HG03354 (cell line): ENCODE measurements around the gene PIK3R1.
A peak's percentile ranks its signal among the peaks of the same experiment; 100 is the strongest.
"Not testable (repeated sequence)": the region's sequence is repeated elsewhere in the genome, so short reads cannot be mapped to it uniquely, and the experiment has no call there.

Experiments used
- ATAC-seq: cut with Tn5 transposase; IDR thresholded peaks from one replicate; pipeline ENCODE4 v1.9.1; 2021; ENCODE audit warnings: mild to moderate bottlenecking; ENCODE audit not compliant: unreplicated experiment, poor library complexity, severe bottlenecking

The PIK3R1 gene

GRCh38 chr5:68191083-68191791, 24.3 kb upstream of the PIK3R1 start:
- no peak for ATAC-seq

- ATAC-seq = no peak
Observed at GRCh38 chr5:68192679-68193060, 22.9 kb upstream of the PIK3R1 start.

DNA sequence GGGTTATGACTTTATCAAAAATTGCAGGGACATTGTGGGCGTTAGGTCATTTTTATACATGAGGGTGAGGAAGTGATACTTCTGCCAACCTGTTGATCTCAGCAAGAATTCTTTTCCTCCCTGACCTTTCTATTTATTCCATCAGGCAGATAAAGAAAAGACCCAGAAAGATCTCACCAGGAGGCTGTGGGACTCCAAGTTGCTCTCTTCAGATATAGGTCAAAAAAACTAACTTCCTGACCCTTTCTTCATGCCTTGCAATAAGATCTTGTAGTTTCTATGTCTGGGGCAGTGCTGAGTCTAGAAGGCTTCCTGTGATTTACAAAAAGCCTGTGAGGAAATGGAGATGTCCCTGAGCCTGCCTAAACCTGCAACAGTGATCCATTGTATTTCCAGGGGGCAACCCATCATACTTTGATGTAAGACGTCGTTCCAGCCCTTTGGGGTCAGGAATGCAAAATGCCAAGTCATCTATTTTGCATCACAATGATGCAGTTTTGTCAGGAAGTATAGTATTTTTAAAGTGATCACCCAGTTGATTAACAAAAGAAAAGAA, 22.0 kb upstream of the PIK3R1 start:
- no peak for ATAC-seq

- ATAC-seq = no peak
Observed at GRCh38 chr5:68194386-68194785, 21.2 kb upstream of the PIK3R1 start.

- no peak for ATAC-seq
Observed at GRCh38 chr5:68195137-68195536, 20.4 kb upstream of the PIK3R1 start.

- ATAC-seq = peak; percentile 98
Observed at GRCh38 chr5:68196876-68197275, 18.7 kb upstream of the PIK3R1 start.

DNA sequence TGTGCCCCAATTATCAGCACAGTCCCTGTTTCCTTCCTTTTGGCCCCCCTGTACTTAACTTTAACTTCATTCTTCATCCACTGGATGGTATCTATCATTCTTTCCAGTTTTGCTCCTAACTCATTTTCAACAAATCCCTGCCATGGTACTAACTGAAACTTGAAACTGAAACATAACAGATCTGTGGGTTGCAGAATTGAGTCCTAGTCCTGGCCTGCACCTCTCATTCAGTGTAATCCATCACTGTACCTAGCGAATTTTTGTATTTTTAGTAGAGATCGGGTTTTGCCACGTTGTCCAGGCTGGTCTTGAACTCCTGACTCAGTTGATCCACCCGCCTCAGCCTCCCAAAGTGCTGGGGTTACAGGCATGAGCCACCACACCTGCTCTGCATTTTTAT, 15.3 kb upstream of the PIK3R1 start:
- ATAC-seq = peak; percentile 42

GRCh38 chr5:68210654-68211053, 4.9 kb upstream of the PIK3R1 start:
- not testable (repeated sequence) for ATAC-seq

GRCh38 chr5:68214482-68215207, 911 bp upstream of the PIK3R1 start:
- ATAC-seq = no peak

GRCh38 chr5:68215898-68216244, 315 bp downstream of the PIK3R1 start:
- ATAC-seq = peak; percentile 63

DNA sequence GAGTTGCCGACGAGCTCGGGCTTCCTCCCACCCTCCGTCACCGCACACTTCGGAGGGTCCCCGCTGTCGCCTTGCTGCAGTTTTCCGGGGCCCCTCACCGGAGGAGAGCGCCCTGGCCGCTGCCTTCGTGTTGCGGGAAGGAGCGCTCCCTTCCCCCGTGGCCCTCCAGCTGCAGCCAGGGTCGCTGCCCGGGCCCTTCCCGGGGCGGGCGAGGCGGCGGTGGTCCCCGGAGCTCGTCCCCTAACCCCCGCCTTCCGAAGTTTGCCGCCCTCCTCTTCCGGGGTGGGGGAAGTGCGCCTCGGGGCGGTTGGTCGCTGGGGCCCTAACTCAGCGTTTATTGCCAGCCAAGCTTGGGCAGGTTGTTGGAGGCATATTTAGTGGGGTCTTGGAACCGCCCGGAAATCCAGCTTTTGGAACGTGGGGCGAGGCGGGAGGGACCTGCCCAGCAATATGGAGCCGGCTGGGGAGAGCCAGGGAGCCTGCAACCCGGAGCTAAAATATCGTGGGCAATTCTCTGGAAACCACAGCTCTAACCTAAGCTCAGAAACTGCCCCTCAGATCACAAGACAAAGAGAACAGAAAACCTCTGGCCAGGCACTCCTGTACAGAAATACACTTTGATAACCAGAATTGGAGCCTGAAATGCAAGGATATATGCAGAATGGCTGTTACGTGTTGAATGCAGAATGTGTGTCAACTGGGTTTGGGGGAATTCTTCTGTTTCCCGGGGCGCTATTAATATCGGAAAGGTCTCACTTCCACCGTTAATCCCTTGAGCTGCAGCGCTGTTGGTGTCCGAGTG, 890 bp downstream of the PIK3R1 start:
- ATAC-seq = peak; percentile 29

- no peak for ATAC-seq
Observed at GRCh38 chr5:68217047-68217355, 1.4 kb downstream of the PIK3R1 start.

DNA sequence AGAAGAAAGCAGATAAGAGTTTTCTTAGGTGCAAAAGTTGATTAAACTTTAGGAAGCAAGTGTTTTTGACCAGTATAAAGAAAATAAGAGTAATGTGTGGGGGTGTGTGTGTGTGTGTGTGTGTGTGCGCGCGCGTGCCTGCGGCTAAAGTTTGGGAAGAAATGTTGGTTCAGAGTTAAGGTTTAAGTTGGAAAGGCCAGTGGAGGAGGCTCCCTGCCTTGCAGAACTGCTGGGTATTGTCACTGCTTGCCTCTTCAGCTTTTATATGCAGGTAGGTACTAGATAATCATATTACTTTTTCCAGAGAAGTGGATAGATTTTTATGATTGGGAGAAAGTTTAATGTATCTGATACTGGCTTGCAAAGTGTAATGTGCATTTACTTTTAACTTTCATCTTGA, 2.0 kb downstream of the PIK3R1 start:
- ATAC-seq = no peak

DNA sequence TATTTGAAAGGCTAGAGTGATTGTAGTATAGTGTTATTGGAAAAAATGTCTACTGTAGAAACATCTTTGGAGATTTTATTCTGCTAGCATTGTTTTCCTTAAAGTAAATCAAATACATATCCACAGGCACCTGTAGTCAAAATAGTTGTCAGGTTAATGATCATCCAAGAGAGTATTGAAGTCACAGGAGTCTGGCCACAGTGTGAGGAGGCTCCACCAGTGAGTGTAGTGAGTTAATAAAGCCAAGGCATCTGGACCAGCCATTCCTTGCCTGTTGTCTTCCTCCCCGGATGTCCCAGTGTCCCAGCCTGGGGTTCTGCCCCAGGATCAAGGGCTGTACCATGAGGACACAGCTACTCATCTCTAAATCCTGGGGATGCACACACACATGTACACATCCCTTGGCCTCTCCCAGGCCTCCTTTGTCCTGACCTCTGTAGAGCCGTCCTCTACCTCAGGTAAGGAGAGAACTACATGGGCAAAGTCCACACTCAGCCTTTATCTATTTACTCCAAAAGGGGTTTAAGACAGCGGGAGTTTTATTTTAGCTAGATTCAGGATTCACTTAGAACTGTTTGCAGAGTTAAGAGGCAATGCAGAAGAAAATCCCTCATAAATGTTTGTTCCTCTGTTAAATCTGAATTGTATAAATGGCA, 3.7 kb downstream of the PIK3R1 start:
- no peak for ATAC-seq

GRCh38 chr5:68220260-68220659, 4.7 kb downstream of the PIK3R1 start:
- ATAC-seq = no peak

DNA sequence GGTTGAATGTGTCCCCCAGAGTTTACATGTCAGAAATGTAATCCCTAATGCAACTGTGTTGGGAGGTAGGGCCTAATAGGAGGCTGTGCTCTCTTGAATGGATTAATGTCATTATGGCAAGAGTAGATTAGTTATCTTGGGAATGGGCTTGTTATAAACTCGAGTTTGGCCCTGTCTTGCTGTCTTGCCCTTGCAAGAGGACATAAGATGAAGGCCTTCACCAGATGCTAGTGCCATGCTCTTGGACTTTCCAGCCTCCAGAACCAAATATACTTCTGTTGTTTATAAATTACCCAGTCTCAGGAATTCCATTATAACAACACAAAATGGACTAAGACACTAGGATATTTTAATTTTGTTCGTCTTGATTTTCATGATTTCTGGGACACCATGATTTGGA, 5.4 kb downstream of the PIK3R1 start:
- ATAC-seq = no peak

- ATAC-seq = no peak
Observed at GRCh38 chr5:68221488-68221887, 5.9 kb downstream of the PIK3R1 start.

DNA sequence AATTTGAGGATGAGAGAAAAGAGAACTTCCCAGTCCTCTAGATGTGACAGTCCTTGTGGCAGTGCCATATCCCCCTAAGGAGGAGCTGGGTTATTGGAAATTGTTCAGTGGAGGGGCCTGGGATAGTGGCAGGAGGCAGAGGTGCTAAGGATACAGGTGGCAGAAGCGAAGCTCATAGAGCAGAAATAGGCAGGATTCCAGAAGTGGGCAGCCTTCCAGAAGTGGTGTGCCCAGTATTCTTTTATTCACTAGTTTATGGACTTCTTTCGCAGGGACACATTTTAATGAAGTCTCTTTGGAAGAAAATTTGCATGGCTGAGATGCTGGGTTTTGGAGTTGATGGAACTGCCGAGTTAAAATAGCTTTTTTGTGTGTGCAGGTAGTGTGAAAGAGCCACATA, 6.8 kb downstream of the PIK3R1 start:
- no peak for ATAC-seq

DNA sequence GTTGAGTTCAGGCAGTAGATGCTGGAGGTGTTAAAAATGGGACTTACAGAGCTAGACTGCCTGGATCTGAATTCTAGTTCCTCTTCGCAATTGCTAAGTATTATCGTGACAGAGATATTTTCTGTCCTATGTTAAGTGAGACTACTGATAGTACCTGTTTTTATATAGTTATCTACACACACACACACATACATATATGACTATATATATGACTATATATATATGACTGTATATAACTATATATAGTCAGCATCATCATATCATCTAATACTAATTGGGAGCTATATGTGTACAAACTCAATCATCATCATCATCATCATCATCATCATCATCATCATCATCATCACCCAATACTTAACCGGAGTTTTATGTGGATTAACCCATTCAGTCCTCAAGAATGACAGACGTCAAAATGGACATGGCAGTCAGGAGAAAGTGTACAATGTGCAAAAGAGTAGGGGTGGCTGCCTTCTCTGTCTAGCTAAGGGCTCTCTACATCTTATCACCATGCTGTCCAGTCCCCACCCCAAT, 7.3 kb downstream of the PIK3R1 start:
- ATAC-seq = no peak

- no peak for ATAC-seq
Observed at GRCh38 chr5:68223904-68224303, 8.3 kb downstream of the PIK3R1 start.
